ENCODE data around the gene TMCO1.
"Not testable (repeated sequence)": the region's sequence is repeated elsewhere in the genome, so short reads cannot be mapped to it uniquely, and the experiment has no call there.

TMCO1 gene

GRCh38 chr1:165793951-165794350, 25.3 kb upstream of the TMCO1 start:
- H4K91ac ChIP-seq (ENCODE audit: low read depth, low read length, poor library complexity), result no peak overlapping the region
- no peak overlapping the region for H4K8ac ChIP-seq (ENCODE audit: low read depth, low read length)
- H3K14ac ChIP-seq (ENCODE audit: low read length), result no peak overlapping the region
- H2AFZ ChIP-seq (ENCODE audit: low read length), result no peak overlapping the region
- no peak for DNase-seq (ENCODE audit: low spot score)
- no peak overlapping the region for H2BK12ac ChIP-seq (ENCODE audit: low read length)
- H3K18ac ChIP-seq (ENCODE audit: low read length), result no peak overlapping the region
- no peaks in the 10 kb centered on the region for H3K27me3 ChIP-seq (ENCODE audit: control insufficient read depth in 3 of 3, insufficient read depth in 3 of 3, low read depth in 1 of 3, low read length in 3 of 3)
- no peak overlapping the region for H3K9ac ChIP-seq (ENCODE audit: low read depth, low read length, poor library complexity)
- H3K23ac ChIP-seq (ENCODE audit: low read depth, low read length, poor library complexity), result no peak overlapping the region
- no peak overlapping the region for H3K27ac ChIP-seq (replicated peaks; ENCODE audit: low read length)
- no peak overlapping the region for H2BK120ac ChIP-seq (ENCODE audit: low read depth, low read length)
- no CpG with 5 or more reads among the region's 2 CpGs for WGBS, 2 donors (ENCODE audit: extremely low coverage in 2 of 2, insufficient read length in 2 of 2, insufficient replicate concordance in 1 of 2)
- no peaks in the 10 kb centered on the region for H3K9me3 ChIP-seq (replicated peaks in 1 of 2; ENCODE audit: control insufficient read depth in 2 of 2, insufficient read depth in 1 of 2, low read depth in 1 of 2, low read length in 2 of 2)
- no peak overlapping the region for H3K4me2 ChIP-seq (ENCODE audit: insufficient read depth, low read length, poor library complexity, severe bottlenecking)
- no peak overlapping the region for H2AK5ac ChIP-seq (ENCODE audit: low read depth, low read length)
- H3K4me3 ChIP-seq (ENCODE audit: low read length in 2 of 2), result no peak overlapping the region
- H3K79me1 ChIP-seq (ENCODE audit: low read depth, low read length), result no peaks in the 10 kb centered on the region
- no peak overlapping the region for H2BK15ac ChIP-seq (ENCODE audit: low read length)
- H3K4me1 ChIP-seq (ENCODE audit: control insufficient read depth in 2 of 2, insufficient read depth in 1 of 2, low read depth in 1 of 2, low read length in 2 of 2), result no peaks in the 10 kb centered on the region
- H2BK5ac ChIP-seq (ENCODE audit: low read length), result no peak overlapping the region
- no peaks in the 10 kb centered on the region for H3K36me3 ChIP-seq (replicated peaks in 1 of 2; ENCODE audit: control insufficient read depth in 2 of 2, insufficient read depth in 2 of 2, low read length in 2 of 2)
- H3K4ac ChIP-seq (ENCODE audit: low read length), result no peak overlapping the region

GRCh38 chr1:165787741-165788140, 19.1 kb upstream of the TMCO1 start:
- Histone ChIP-seq H2BK12ac (ENCODE audit: low read length) (no peak overlapping the region), H3K23ac (ENCODE audit: low read depth, low read length, poor library complexity) (no peak overlapping the region), H3K4me2 (ENCODE audit: insufficient read depth, low read length, poor library complexity, severe bottlenecking) (no peak overlapping the region), H3K18ac (ENCODE audit: low read length) (no peak overlapping the region), H4K8ac (ENCODE audit: low read depth, low read length) (no peak overlapping the region), H2AK5ac (ENCODE audit: low read depth, low read length) (no peak overlapping the region), H3K79me1 (ENCODE audit: low read depth, low read length) (no peaks in the 10 kb centered on the region), H2BK15ac (ENCODE audit: low read length) (no peak overlapping the region), H3K4me3 (ENCODE audit: low read length in 2 of 2) (no peak overlapping the region), H3K27me3 (ENCODE audit: control insufficient read depth in 3 of 3, insufficient read depth in 3 of 3, low read depth in 1 of 3, low read length in 3 of 3) (no peaks in the 10 kb centered on the region), H3K27ac (replicated peaks; ENCODE audit: low read length) (no peak overlapping the region), H4K91ac (ENCODE audit: low read depth, low read length, poor library complexity) (no peak overlapping the region), H2AFZ (ENCODE audit: low read length) (no peak overlapping the region), H3K36me3 (replicated peaks in 1 of 2; ENCODE audit: control insufficient read depth in 2 of 2, insufficient read depth in 2 of 2, low read length in 2 of 2) (no peaks in the 10 kb centered on the region), H3K4ac (ENCODE audit: low read length) (no peak overlapping the region), H3K9ac (ENCODE audit: low read depth, low read length, poor library complexity) (no peak overlapping the region), H2BK5ac (ENCODE audit: low read length) (no peak overlapping the region), H3K9me3 (replicated peaks in 1 of 2; ENCODE audit: control insufficient read depth in 2 of 2, insufficient read depth in 1 of 2, low read depth in 1 of 2, low read length in 2 of 2) (peaks cover 0 to 5% of the 10 kb centered on the region in 2 donors), H3K14ac (ENCODE audit: low read length) (no peak overlapping the region), H3K4me1 (ENCODE audit: control insufficient read depth in 2 of 2, insufficient read depth in 1 of 2, low read depth in 1 of 2, low read length in 2 of 2) (no peaks in the 10 kb centered on the region), H2BK120ac (ENCODE audit: low read depth, low read length) (no peak overlapping the region)
- WGBS, 2 donors (ENCODE audit: extremely low coverage in 2 of 2, insufficient read length in 2 of 2, insufficient replicate concordance in 1 of 2), result no CpG with 5 or more reads among the region's 1 CpG
- DNase-seq (ENCODE audit: low spot score), result no peak

GRCh38 chr1:165783519-165783918, 14.9 kb upstream of the TMCO1 start:
- H3K4me2 ChIP-seq (ENCODE audit: insufficient read depth, low read length, poor library complexity, severe bottlenecking); H3K4me1 ChIP-seq (ENCODE audit: control insufficient read depth in 2 of 2, insufficient read depth in 1 of 2, low read depth in 1 of 2, low read length in 2 of 2); H2BK15ac ChIP-seq (ENCODE audit: low read length); H3K9ac ChIP-seq (ENCODE audit: low read depth, low read length, poor library complexity); H4K8ac ChIP-seq (ENCODE audit: low read depth, low read length); H3K27me3 ChIP-seq (ENCODE audit: control insufficient read depth in 3 of 3, insufficient read depth in 3 of 3, low read depth in 1 of 3, low read length in 3 of 3); H3K14ac ChIP-seq (ENCODE audit: low read length); H2BK5ac ChIP-seq (ENCODE audit: low read length); H3K18ac ChIP-seq (ENCODE audit: low read length); H2BK12ac ChIP-seq (ENCODE audit: low read length); H3K27ac ChIP-seq (replicated peaks; ENCODE audit: low read length); H3K4ac ChIP-seq (ENCODE audit: low read length); H4K91ac ChIP-seq (ENCODE audit: low read depth, low read length, poor library complexity); H3K4me3 ChIP-seq (ENCODE audit: low read length in 2 of 2); DNase-seq (ENCODE audit: low spot score); H3K9me3 ChIP-seq (replicated peaks in 1 of 2; ENCODE audit: control insufficient read depth in 2 of 2, insufficient read depth in 1 of 2, low read depth in 1 of 2, low read length in 2 of 2); H3K36me3 ChIP-seq (replicated peaks in 1 of 2; ENCODE audit: control insufficient read depth in 2 of 2, insufficient read depth in 2 of 2, low read length in 2 of 2); H2AFZ ChIP-seq (ENCODE audit: low read length); H3K79me1 ChIP-seq (ENCODE audit: low read depth, low read length); H2BK120ac ChIP-seq (ENCODE audit: low read depth, low read length); H2AK5ac ChIP-seq (ENCODE audit: low read depth, low read length); H3K23ac ChIP-seq (ENCODE audit: low read depth, low read length, poor library complexity): not testable (repeated sequence)
- no CpG with 5 or more reads among the region's 11 CpGs for WGBS, 2 donors (ENCODE audit: extremely low coverage in 2 of 2, insufficient read length in 2 of 2, insufficient replicate concordance in 1 of 2)

- H3K27me3 ChIP-seq (ENCODE audit: control insufficient read depth in 3 of 3, insufficient read depth in 3 of 3, low read depth in 1 of 3, low read length in 3 of 3); H3K27ac ChIP-seq (replicated peaks; ENCODE audit: low read length); H3K4me3 ChIP-seq (ENCODE audit: low read length in 2 of 2); H3K4ac ChIP-seq (ENCODE audit: low read length); H2AFZ ChIP-seq (ENCODE audit: low read length); H2BK12ac ChIP-seq (ENCODE audit: low read length); DNase-seq (ENCODE audit: low spot score); H4K91ac ChIP-seq (ENCODE audit: low read depth, low read length, poor library complexity); H3K79me1 ChIP-seq (ENCODE audit: low read depth, low read length); H3K9me3 ChIP-seq (replicated peaks in 1 of 2; ENCODE audit: control insufficient read depth in 2 of 2, insufficient read depth in 1 of 2, low read depth in 1 of 2, low read length in 2 of 2); H4K8ac ChIP-seq (ENCODE audit: low read depth, low read length); H3K18ac ChIP-seq (ENCODE audit: low read length); H2AK5ac ChIP-seq (ENCODE audit: low read depth, low read length); H3K4me1 ChIP-seq (ENCODE audit: control insufficient read depth in 2 of 2, insufficient read depth in 1 of 2, low read depth in 1 of 2, low read length in 2 of 2); H2BK5ac ChIP-seq (ENCODE audit: low read length); H2BK120ac ChIP-seq (ENCODE audit: low read depth, low read length); H3K9ac ChIP-seq (ENCODE audit: low read depth, low read length, poor library complexity); H3K4me2 ChIP-seq (ENCODE audit: insufficient read depth, low read length, poor library complexity, severe bottlenecking); H3K23ac ChIP-seq (ENCODE audit: low read depth, low read length, poor library complexity); H2BK15ac ChIP-seq (ENCODE audit: low read length); H3K14ac ChIP-seq (ENCODE audit: low read length): not testable (repeated sequence)
- H3K36me3 ChIP-seq (replicated peaks in 1 of 2; ENCODE audit: control insufficient read depth in 2 of 2, insufficient read depth in 2 of 2, low read length in 2 of 2), result peaks cover 0 to 23% of the 10 kb centered on the region in 2 donors
- no CpG with 5 or more reads among the region's 3 CpGs for WGBS, 2 donors (ENCODE audit: extremely low coverage in 2 of 2, insufficient read length in 2 of 2, insufficient replicate concordance in 1 of 2)
These were observed 9.5 kb upstream of the TMCO1 start for GRCh38 chr1:165778197-165778596.

All from neuronal stem cell (in vitro differentiated cells).